Measurements from ENCODE around the gene CAMTA1.

CAMTA1 gene

GRCh38 chr1:7614576-7615074 is 829.4 kb downstream of the CAMTA1 start:
- DNase-seq (ENCODE audit: insufficient read length, low spot score) (no peak), FAIRE-seq (no peak)
- TF ChIP-seq CTCF (IDR thresholded peaks at IDR 0.05; ENCODE audit: insufficient read depth, missing control alignments): no peak

GRCh38 chr1:7615138-7615537 is 829.9 kb downstream of the CAMTA1 start:
- TF ChIP-seq CTCF (IDR thresholded peaks at IDR 0.05; ENCODE audit: insufficient read depth, missing control alignments): no peak
- FAIRE-seq: no peak
- DNase-seq (ENCODE audit: insufficient read length, low spot score): no peak

- FAIRE-seq (no peak), DNase-seq (ENCODE audit: insufficient read length, low spot score) (no peak)
- no peak for TF ChIP-seq CTCF (IDR thresholded peaks at IDR 0.05; ENCODE audit: insufficient read depth, missing control alignments)
Measured at GRCh38 chr1:7616076-7616832, 831.0 kb downstream of the CAMTA1 start.

- DNase-seq (ENCODE audit: insufficient read length, low spot score) (no peak), FAIRE-seq (no peak)
- TF ChIP-seq CTCF (IDR thresholded peaks at IDR 0.05; ENCODE audit: insufficient read depth, missing control alignments): no peak
Measured at GRCh38 chr1:7616953-7617352, 831.7 kb downstream of the CAMTA1 start.

- TF ChIP-seq CTCF (IDR thresholded peaks at IDR 0.05; ENCODE audit: insufficient read depth, missing control alignments): no peak
- no peak for DNase-seq (ENCODE audit: insufficient read length, low spot score)
- FAIRE-seq: no peak
Measured at GRCh38 chr1:7617826-7618225, 832.6 kb downstream of the CAMTA1 start.

GRCh38 chr1:7620196-7620595 is 834.9 kb downstream of the CAMTA1 start:
- no peak for TF ChIP-seq CTCF (IDR thresholded peaks at IDR 0.05; ENCODE audit: insufficient read depth, missing control alignments)
- FAIRE-seq: no peak
- no peak for DNase-seq (ENCODE audit: insufficient read length, low spot score)
